Measurements from ENCODE around the gene NGLY1. TPM values are rescaled to one million over a fixed set of nuclear protein-coding genes. Genes with fewer than 3 reads are reported as not detected.

The NGLY1 gene
- total RNA-seq, 6 donors from 2014 or later, result 17.8 to 58.1 (median 32.5) TPM

DNA sequence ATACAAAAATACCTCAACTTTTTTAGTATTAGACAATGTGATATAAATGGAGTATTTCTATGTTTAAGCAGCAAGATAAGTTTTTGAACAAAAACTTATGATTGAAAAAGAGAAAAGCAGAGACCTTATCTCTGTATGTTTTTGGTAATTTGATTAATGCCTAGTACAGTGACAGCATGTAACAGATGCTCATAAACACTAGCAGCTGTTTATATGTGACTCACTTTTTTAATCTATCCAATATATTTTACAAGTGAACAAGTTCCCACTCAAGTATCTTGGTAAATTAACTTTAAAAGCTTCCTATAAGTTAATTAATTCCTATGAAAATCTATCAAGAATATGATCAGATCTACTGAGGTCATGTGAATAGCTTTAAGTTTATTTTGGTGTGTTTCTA lies 55.1 kb downstream of the NGLY1 start:
- Histone ChIP-seq H3K27ac (no peak overlapping the region), H3K27me3 (no peaks in the 10 kb centered on the region), H3K4me3 (no peak overlapping the region), H3K36me3 (peaks cover 0 to 57% (median 10%) of the 10 kb centered on the region in 4 donors), H3K9me3 (no peaks in the 10 kb centered on the region), H3K4me1 (no peaks in the 10 kb centered on the region)
- DNase-seq, result no peak
- TF ChIP-seq POLR2AphosphoS5 (IDR thresholded peaks at IDR 0.05), result no peak
- TF ChIP-seq POLR2A (IDR thresholded peaks at IDR 0.05), result no peak
- TF ChIP-seq, protein P1, sequence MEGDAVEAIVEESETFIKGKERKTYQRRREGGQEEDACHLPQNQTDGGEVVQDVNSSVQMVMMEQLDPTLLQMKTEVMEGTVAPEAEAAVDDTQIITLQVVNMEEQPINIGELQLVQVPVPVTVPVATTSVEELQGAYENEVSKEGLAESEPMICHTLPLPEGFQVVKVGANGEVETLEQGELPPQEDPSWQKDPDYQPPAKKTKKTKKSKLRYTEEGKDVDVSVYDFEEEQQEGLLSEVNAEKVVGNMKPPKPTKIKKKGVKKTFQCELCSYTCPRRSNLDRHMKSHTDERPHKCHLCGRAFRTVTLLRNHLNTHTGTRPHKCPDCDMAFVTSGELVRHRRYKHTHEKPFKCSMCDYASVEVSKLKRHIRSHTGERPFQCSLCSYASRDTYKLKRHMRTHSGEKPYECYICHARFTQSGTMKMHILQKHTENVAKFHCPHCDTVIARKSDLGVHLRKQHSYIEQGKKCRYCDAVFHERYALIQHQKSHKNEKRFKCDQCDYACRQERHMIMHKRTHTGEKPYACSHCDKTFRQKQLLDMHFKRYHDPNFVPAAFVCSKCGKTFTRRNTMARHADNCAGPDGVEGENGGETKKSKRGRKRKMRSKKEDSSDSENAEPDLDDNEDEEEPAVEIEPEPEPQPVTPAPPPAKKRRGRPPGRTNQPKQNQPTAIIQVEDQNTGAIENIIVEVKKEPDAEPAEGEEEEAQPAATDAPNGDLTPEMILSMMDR (IDR thresholded peaks at IDR 0.05), result no peak
- no peak for TF ChIP-seq EP300 (IDR thresholded peaks at IDR 0.05)
- no peak for ATAC-seq (ENCODE audit: low FRiP score in 2 of 2)

GRCh38 chr3:25727316-25727715 lies 55.9 kb downstream of the NGLY1 start:
- H3K4me3 ChIP-seq, result no peak overlapping the region
- H3K4me1 ChIP-seq, result no peaks in the 10 kb centered on the region
- ATAC-seq (ENCODE audit: low FRiP score in 2 of 2) (no peak), DNase-seq (no peak)
- TF ChIP-seq EP300 (IDR thresholded peaks at IDR 0.05), result no peak
- TF ChIP-seq, protein P1 (IDR thresholded peaks at IDR 0.05), result no peak
- TF ChIP-seq POLR2A (IDR thresholded peaks at IDR 0.05), result no peak
- WGBS, 2 donors, result 93 to 95% methylated on average over 6 of the region's 6 CpGs
- no peak overlapping the region for H3K27ac ChIP-seq
- no peaks in the 10 kb centered on the region for H3K9me3 ChIP-seq
- peaks cover 0 to 49% (median 8%) of the 10 kb centered on the region in 4 donors for H3K36me3 ChIP-seq
- no peaks in the 10 kb centered on the region for H3K27me3 ChIP-seq

GRCh38 chr3:25725810-25726209 lies 57.4 kb downstream of the NGLY1 start:
- 71 to 84% methylated on average over 3 of the region's 3 CpGs for WGBS, 2 donors
- no peak for DNase-seq
- ATAC-seq (ENCODE audit: low FRiP score in 2 of 2), result no peak
- no peak overlapping the region for H3K4me3 ChIP-seq
- no peaks in the 10 kb centered on the region for H3K4me1 ChIP-seq
- H3K36me3 ChIP-seq, result peaks cover 0 to 38% (median 2%) of the 10 kb centered on the region in 4 donors
- TF ChIP-seq EP300 (IDR thresholded peaks at IDR 0.05), result no peak
- TF ChIP-seq, protein P1 (IDR thresholded peaks at IDR 0.05), result no peak
- TF ChIP-seq POLR2A (IDR thresholded peaks at IDR 0.05), result no peak
- no peak for TF ChIP-seq POLR2AphosphoS5 (IDR thresholded peaks at IDR 0.05)
- H3K9me3 ChIP-seq, result no peaks in the 10 kb centered on the region
- H3K27ac ChIP-seq, result no peak overlapping the region
- H3K27me3 ChIP-seq, result no peaks in the 10 kb centered on the region

GRCh38 chr3:25724948-25725645 lies 58.1 kb downstream of the NGLY1 start:
- Histone ChIP-seq H3K27ac (no peak overlapping the region), H3K27me3 (no peaks in the 10 kb centered on the region), H3K9me3 (no peaks in the 10 kb centered on the region), H3K4me3 (no peak overlapping the region), H3K4me1 (no peaks in the 10 kb centered on the region), H3K36me3 (peaks cover 0 to 38% (median 0%) of the 10 kb centered on the region in 4 donors)
- no peak for DNase-seq
- no peak for TF ChIP-seq EP300 (IDR thresholded peaks at IDR 0.05)
- TF ChIP-seq, protein P1 (IDR thresholded peaks at IDR 0.05), result no peak
- TF ChIP-seq POLR2A (IDR thresholded peaks at IDR 0.05), result no peak
- no peak for TF ChIP-seq POLR2AphosphoS5 (IDR thresholded peaks at IDR 0.05)
- WGBS, 2 donors, result 95 to 97% methylated on average over 2 of the region's 2 CpGs
- ATAC-seq (ENCODE audit: low FRiP score in 2 of 2), result no peak

GRCh38 chr3:25723802-25724201 lies 59.4 kb downstream of the NGLY1 start:
- ATAC-seq (ENCODE audit: low FRiP score in 2 of 2) (no peak), DNase-seq (no peak)
- H3K36me3 ChIP-seq, result peaks cover 0 to 40% (median 0%) of the 10 kb centered on the region in 4 donors
- 94 to 98% methylated on average over 2 of the region's 2 CpGs for WGBS, 2 donors
- TF ChIP-seq, protein P1 (IDR thresholded peaks at IDR 0.05), result no peak
- no peak for TF ChIP-seq EP300 (IDR thresholded peaks at IDR 0.05)
- TF ChIP-seq POLR2A (IDR thresholded peaks at IDR 0.05), result no peak
- TF ChIP-seq POLR2AphosphoS5 (IDR thresholded peaks at IDR 0.05), result no peak
- H3K9me3 ChIP-seq, result no peaks in the 10 kb centered on the region
- no peak overlapping the region for H3K4me3 ChIP-seq
- H3K4me1 ChIP-seq, result no peaks in the 10 kb centered on the region
- no peaks in the 10 kb centered on the region for H3K27me3 ChIP-seq
- H3K27ac ChIP-seq, result no peak overlapping the region

All from upper lobe of left lung (tissue), 6 donors.